ENCODE measurements around the gene MAJIN.

Gene MAJIN

GRCh38 chr11:64930340-64930739 is 41.6 kb downstream of the MAJIN start:
- no peak for DNase-seq

- DNase-seq, result no peak
Observed at GRCh38 chr11:64929625-64930024, 42.3 kb downstream of the MAJIN start.

- DNase-seq, result no peak
Observed at GRCh38 chr11:64928957-64929356, 43.0 kb downstream of the MAJIN start.

- no peak for DNase-seq
Observed at GRCh38 chr11:64926689-64927088, 45.2 kb downstream of the MAJIN start.

- DNase-seq, result no peak
Observed at GRCh38 chr11:64925536-64926436, 46.1 kb downstream of the MAJIN start.

- DNase-seq, result no peak
Observed at GRCh38 chr11:64924910-64925284, 47.0 kb downstream of the MAJIN start.

GRCh38 chr11:64923944-64924909 is 47.7 kb downstream of the MAJIN start, which contains the start of gene PPP2R5B:
TSS of gene PPP2R5B (plus strand) at chr11:64924689. CDS start at chr11:64925735, 1,046 bp downstream.
- DNase-seq, result peak; percentile 81

GRCh38 chr11:64923151-64923661 is 48.7 kb downstream of the MAJIN start:
- no peak for DNase-seq

- DNase-seq, result no peak
Observed at GRCh38 chr11:64921384-64921783, 50.5 kb downstream of the MAJIN start.

- no peak for DNase-seq
Observed at GRCh38 chr11:64920124-64920523, 51.8 kb downstream of the MAJIN start.

GRCh38 chr11:64919627-64920026 is 52.3 kb downstream of the MAJIN start:
- no peak for DNase-seq

GRCh38 chr11:64918017-64918416 is 53.9 kb downstream of the MAJIN start:
- no peak for DNase-seq

GRCh38 chr11:64917663-64917995 is 54.3 kb downstream of the MAJIN start:
- no peak for DNase-seq

GRCh38 chr11:64916775-64917662 is 54.9 kb downstream of the MAJIN start, which contains the start of gene ATG2A:
TSS of gene ATG2A (minus strand) at chr11:64917209. CDS start at chr11:64917135, 74 bp downstream.
- DNase-seq, result peak; percentile 99

- no peak for DNase-seq
Observed at GRCh38 chr11:64916040-64916774, 55.7 kb downstream of the MAJIN start.

GRCh38 chr11:64915376-64915887 is 56.5 kb downstream of the MAJIN start:
- DNase-seq, result no peak

GRCh38 chr11:64914123-64914522 is 57.8 kb downstream of the MAJIN start:
- DNase-seq, result no peak

- DNase-seq, result no peak
Observed at GRCh38 chr11:64913171-64913727, 58.7 kb downstream of the MAJIN start.

- no peak for DNase-seq
Observed at GRCh38 chr11:64911689-64912088, 60.2 kb downstream of the MAJIN start.

GRCh38 chr11:64911142-64911541 is 60.8 kb downstream of the MAJIN start:
- DNase-seq, result no peak

Measured in NCI-H1105 (cell line).